Glutamatergic neuron (in vitro differentiated cells): ENCODE results near the gene PSD4. TPM values are rescaled to one million over a fixed set of nuclear protein-coding genes. Genes with fewer than 3 reads are reported as not detected.

Source experiments
- DNase-seq: peaks from one replicate; pipeline ENCODE4 v3.0.0; 2022
- H3K27ac Mint-ChIP-seq: one replicate; pipeline ENCODE4 v1.8.0; 2020; ENCODE audit warnings: mild to moderate bottlenecking, mixed read lengths, inconsistent platforms; ENCODE audit not compliant: unreplicated experiment
- H3K27me3 Mint-ChIP-seq: one replicate; pipeline ENCODE4 v1.8.0; 2020; ENCODE audit warnings: mild to moderate bottlenecking, moderate library complexity, mixed read lengths, inconsistent platforms; ENCODE audit not compliant: unreplicated experiment
- H3K36me3 Mint-ChIP-seq: one replicate; pipeline ENCODE4 v1.8.0; 2020; ENCODE audit warnings: mild to moderate bottlenecking, mixed read lengths, inconsistent platforms; ENCODE audit not compliant: unreplicated experiment
- H3K4me1 Mint-ChIP-seq: one replicate; pipeline ENCODE4 v1.8.0; 2020; ENCODE audit warnings: mild to moderate bottlenecking, low read depth, mixed read lengths, inconsistent platforms; ENCODE audit not compliant: unreplicated experiment
- H3K4me3 Mint-ChIP-seq: one replicate; pipeline ENCODE4 v1.8.0; 2020; ENCODE audit warnings: mild to moderate bottlenecking, mixed read lengths, inconsistent platforms; ENCODE audit not compliant: unreplicated experiment
- H3K9me3 Mint-ChIP-seq: one replicate; pipeline ENCODE4 v1.8.0; 2020; ENCODE audit warnings: mild to moderate bottlenecking, moderate library complexity, mixed read lengths, inconsistent platforms; ENCODE audit not compliant: unreplicated experiment
- total RNA-seq: library from RNA; stranded (reverse); fragmentation: NEBNext Ultra II Directional; extraction: Animal tissue kit (Norgen Biotek cat#: 25700); gene quantifications from one replicate; pipeline ENCODE4 v1.2.1, GENCODE V29; 2021; ENCODE audit not compliant: unreplicated experiment
- TF ChIP-seq, protein P1 (sequence below): fragments of 200-600 bp; sonication (generic); IDR thresholded peaks from one replicate; pipeline ENCODE4 v1.5.0; 2021; ENCODE audit not compliant: partially characterized antibody, unreplicated experiment

The PSD4 gene
- total RNA-seq, 1 donor from 2014 or later = 1.2 TPM

DNA sequence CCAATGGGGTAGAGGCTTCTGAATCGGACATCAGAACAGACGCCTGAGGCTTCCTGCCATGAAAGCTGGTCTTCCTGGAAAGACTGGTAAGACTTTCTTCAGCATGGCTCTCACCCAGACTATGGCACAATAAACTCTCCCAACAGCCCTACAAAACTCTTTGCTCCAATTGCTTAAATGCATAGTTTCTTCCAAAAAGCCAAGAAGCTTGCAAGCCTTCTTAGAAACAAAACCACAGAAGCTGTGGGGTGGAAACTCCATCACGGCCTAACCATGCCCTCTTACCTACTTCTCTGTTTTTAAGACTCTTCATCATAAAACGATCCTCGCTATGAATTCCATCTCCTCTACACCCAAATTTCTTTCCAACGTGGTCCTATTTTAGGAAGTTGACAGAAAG lies 56.8 kb downstream of the PSD4 start:
- Mint-ChIP-seq H3K36me3 (no peaks in the 10 kb centered on the region), H3K27me3 (peaks cover 2% of the 10 kb centered on the region), H3K4me3 (no peak overlapping the region), H3K27ac (no peak overlapping the region), H3K9me3 (peaks cover 3% of the 10 kb centered on the region), H3K4me1 (peaks cover 3% of the 10 kb centered on the region)
- TF ChIP-seq, protein P1, sequence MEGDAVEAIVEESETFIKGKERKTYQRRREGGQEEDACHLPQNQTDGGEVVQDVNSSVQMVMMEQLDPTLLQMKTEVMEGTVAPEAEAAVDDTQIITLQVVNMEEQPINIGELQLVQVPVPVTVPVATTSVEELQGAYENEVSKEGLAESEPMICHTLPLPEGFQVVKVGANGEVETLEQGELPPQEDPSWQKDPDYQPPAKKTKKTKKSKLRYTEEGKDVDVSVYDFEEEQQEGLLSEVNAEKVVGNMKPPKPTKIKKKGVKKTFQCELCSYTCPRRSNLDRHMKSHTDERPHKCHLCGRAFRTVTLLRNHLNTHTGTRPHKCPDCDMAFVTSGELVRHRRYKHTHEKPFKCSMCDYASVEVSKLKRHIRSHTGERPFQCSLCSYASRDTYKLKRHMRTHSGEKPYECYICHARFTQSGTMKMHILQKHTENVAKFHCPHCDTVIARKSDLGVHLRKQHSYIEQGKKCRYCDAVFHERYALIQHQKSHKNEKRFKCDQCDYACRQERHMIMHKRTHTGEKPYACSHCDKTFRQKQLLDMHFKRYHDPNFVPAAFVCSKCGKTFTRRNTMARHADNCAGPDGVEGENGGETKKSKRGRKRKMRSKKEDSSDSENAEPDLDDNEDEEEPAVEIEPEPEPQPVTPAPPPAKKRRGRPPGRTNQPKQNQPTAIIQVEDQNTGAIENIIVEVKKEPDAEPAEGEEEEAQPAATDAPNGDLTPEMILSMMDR = no peak
- DNase-seq = no peak

DNA sequence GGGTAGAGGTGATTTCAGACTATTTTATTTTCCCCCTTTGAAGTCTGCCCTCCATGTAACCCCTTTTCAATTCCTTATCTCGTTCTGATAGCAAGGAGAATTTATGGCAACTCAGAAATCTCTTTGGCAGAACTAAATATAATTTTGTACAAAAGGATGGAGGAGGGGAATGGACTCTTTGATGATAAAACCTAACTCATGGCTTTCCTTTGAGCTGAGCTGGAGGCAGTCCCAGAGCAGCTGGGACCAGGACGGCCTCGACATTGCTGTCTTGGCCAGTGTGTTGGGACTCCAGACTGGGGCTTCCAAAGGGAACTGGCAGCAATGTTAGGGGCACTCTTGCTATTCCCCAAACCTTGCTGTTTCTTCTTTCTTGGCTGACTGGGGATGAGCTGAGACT lies 57.3 kb downstream of the PSD4 start:
- DNase-seq = no peak
- no peaks in the 10 kb centered on the region for H3K36me3 Mint-ChIP-seq
- H3K27ac Mint-ChIP-seq = no peak overlapping the region
- peaks cover 2% of the 10 kb centered on the region for H3K27me3 Mint-ChIP-seq
- H3K4me1 Mint-ChIP-seq = no peaks in the 10 kb centered on the region
- peaks cover 3% of the 10 kb centered on the region for H3K9me3 Mint-ChIP-seq
- no peak overlapping the region for H3K4me3 Mint-ChIP-seq
- TF ChIP-seq, protein P1 = no peak

DNA sequence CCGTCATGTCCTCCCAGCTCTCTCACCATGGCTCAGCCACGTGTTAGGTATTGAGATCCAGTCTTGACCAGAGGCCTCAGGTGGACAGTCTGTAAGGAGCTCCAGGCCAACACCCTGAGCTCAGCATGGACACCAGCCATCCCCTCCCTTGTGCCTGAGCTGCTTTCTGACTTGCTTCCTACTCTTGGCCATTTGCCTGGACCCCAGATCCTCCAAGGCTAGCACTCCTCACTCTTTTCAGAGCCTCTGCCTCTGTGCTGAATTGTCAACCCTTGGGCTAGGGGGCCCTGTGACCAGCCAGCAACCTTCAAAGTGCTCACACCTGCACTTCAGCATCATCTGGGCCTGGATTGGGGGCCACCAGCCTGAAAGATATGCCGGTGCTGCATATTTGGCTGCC lies 58.4 kb downstream of the PSD4 start:
- DNase-seq = no peak
- no peaks in the 10 kb centered on the region for H3K4me1 Mint-ChIP-seq
- no peak overlapping the region for H3K27ac Mint-ChIP-seq
- H3K36me3 Mint-ChIP-seq = peaks cover under 1% of the 10 kb centered on the region
- H3K9me3 Mint-ChIP-seq = peaks cover 3% of the 10 kb centered on the region
- H3K4me3 Mint-ChIP-seq = no peak overlapping the region
- H3K27me3 Mint-ChIP-seq = peaks cover 2% of the 10 kb centered on the region
- TF ChIP-seq, protein P1 = no peak

DNA sequence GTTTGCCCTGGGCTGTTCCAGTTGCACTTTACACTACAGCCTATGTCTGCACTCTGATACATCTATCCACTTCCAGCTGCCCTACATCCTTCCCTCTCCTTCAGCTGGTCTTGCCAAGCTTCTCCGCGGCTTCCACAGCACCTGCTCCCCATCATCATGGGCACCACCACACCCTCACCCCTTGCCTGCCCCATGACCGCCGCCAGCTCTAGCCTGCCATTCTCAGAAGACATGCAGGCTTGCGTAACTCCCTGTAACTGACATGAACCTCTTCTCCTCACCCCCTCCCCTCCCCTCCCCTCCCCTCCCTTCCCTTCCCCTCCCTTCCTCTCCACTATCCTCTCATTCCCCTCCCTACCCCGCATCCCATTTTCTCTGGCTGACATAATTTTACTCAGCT lies 59.0 kb downstream of the PSD4 start:
- H3K9me3 Mint-ChIP-seq = peaks cover 2% of the 10 kb centered on the region
- DNase-seq = no peak
- no peak overlapping the region for H3K27ac Mint-ChIP-seq
- H3K4me1 Mint-ChIP-seq = no peaks in the 10 kb centered on the region
- no peaks in the 10 kb centered on the region for H3K27me3 Mint-ChIP-seq
- H3K4me3 Mint-ChIP-seq = no peak overlapping the region
- peaks cover 4% of the 10 kb centered on the region for H3K36me3 Mint-ChIP-seq
- TF ChIP-seq, protein P1 = no peak

DNA sequence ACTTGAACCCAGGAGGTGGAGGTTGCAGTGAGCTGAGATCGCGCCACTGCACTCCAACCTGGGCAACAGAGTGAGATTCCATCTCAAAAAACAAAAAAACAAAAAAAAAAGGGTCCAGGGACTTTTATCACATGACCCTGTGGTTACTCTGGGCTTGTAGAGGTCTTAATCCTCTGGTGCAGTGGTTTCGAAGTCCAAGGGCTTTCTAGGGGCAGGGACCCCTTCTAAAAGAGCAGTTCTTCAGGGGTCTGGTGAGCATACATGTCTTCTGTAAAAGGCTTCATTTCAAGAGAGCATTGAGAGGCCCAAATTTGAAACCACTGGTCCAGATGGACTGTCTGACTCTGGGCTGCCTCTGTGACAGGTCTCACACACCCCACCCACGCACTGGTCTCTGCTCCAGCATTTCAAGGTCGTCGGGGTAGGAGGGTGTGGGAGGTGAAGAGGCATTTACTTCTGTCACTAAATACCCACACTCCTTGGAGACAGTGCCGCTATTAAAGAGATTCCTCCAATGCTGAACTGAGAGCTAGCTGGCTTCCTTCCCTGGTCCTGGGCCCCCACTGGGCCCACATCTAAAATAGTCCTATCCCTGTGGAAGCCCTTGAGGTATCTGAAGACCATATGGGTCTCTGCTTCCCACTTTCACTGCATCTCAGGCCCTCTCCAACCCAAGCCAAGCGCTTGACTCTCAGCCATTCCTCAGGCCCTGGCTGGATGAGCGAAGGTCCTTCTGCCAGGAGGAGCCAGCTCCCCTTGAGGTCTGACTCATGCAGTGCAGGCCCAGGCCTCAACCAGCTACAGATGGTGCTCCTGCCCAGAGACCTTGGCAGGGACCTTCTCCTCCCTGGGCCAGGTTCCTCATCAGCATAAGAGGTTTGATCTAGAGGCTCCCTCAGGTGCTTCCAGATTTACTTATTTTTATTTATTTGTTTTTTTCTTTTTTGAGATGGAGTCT lies 60.1 kb downstream of the PSD4 start:
- DNase-seq = no peak
- Mint-ChIP-seq H3K4me1 (no peaks in the 10 kb centered on the region), H3K9me3 (peaks cover 2% of the 10 kb centered on the region), H3K27me3 (no peaks in the 10 kb centered on the region), H3K4me3 (no peak overlapping the region), H3K27ac (no peak overlapping the region), H3K36me3 (peaks cover 4% of the 10 kb centered on the region)
- TF ChIP-seq, protein P1 = no peak
